Endothelial cell of umbilical vein (primary cell): ENCODE measurements around the gene PPFIBP2. TPM values are rescaled to one million over a fixed set of nuclear protein-coding genes. Genes with fewer than 3 reads are reported as not detected.

Source experiments
- BruUV-seq: library from RNA; stranded (reverse); fragments of 400-500 nt; replicated peaks from 2 replicates; lab custom pipeline; 2021; lab: Mats Ljungman, UMichigan
- CTCF ChIA-PET: fragments of 300-600, 350-600 bp; sonication (Branson Sonifier 250); formaldehyde crosslinking; loops from one replicate; lab custom pipeline; 2021; ENCODE audit warnings: antibody characterized with exemption, inconsistent platforms; lab: Charles Lee
- POLR2A ChIA-PET: fragments of 300-600, 350-600 bp; sonication (Branson Sonifier 250); formaldehyde crosslinking; loops from one replicate; lab custom pipeline; 2021; ENCODE audit warnings: antibody characterized with exemption, inconsistent platforms; lab: Charles Lee
- DNase-seq: peaks from one replicate; pipeline ENCODE4 v3.0.0-alpha.2; 2011; ENCODE audit warnings: low read depth, low spot score
- FAIRE-seq: peaks from 2 replicates; lab custom pipeline; 2011; peaks lifted over from hg19 to GRCh38; lab: Jason Lieb, UNC
- H2AFZ ChIP-seq: 2 replicates; pipeline ENCODE4 v1.6.0; 2012; ENCODE audit warnings: low read depth, low read length, control low read depth, inconsistent platforms
- H3K27ac ChIP-seq: 2 replicates; pipeline ENCODE4 v1.5.1; 2011; ENCODE audit warnings: low read depth, mild to moderate bottlenecking, control low read depth, low read length, moderate library complexity; ENCODE audit not compliant: insufficient read depth
- H3K27me3 ChIP-seq, 2 experiments: 2 replicates each; pipeline versions ENCODE4 v1.6.0 to v1.6.1; 2011; ENCODE audit warnings: low read length in 2 of 2, mixed read lengths in 1 of 2; ENCODE audit not compliant: control insufficient read depth in 2 of 2, insufficient read depth in 2 of 2
- H3K36me3 ChIP-seq, 2 experiments: 2 replicates in 1 of 2; 3 replicates in 1 of 2; pipeline ENCODE4 v1.5.1; 2011; ENCODE audit warnings: low read length in 2 of 2, mild to moderate bottlenecking in 1 of 2, moderate library complexity in 1 of 2; ENCODE audit not compliant: control insufficient read depth in 2 of 2, insufficient read depth in 2 of 2; ENCODE audit errors: extremely low read depth in 1 of 2
- H3K4me1 ChIP-seq: 3 replicates; pipeline ENCODE4 v1.5.1; 2011; ENCODE audit warnings: mild to moderate bottlenecking, low read length; ENCODE audit not compliant: control insufficient read depth, insufficient read depth; ENCODE audit errors: extremely low read depth
- H3K4me2 ChIP-seq: 2 replicates; pipeline ENCODE4 v1.6.1; 2011; ENCODE audit warnings: low read length, control low read depth, mixed read lengths; ENCODE audit not compliant: insufficient read depth
- H3K4me3 ChIP-seq, 3 experiments: fragments of 200-600 bp in 1 of 3; sonication (generic), shearing (Covaris generic) in 1 of 3; replicated peaks in 1 of 3; 2 replicates each; pipeline ENCODE4 v1.5.1; 2011 to 2016; ENCODE audit warnings: control low read depth in 3 of 3, low read length in 3 of 3, mild to moderate bottlenecking in 2 of 3, inconsistent platforms in 1 of 3, low read depth in 1 of 3, moderate library complexity in 1 of 3; ENCODE audit not compliant: insufficient read depth in 1 of 3
- H3K79me2 ChIP-seq: 2 replicates; pipeline ENCODE4 v1.6.0; 2012; ENCODE audit warnings: low read length, inconsistent platforms; ENCODE audit not compliant: control insufficient read depth, insufficient read depth
- H3K9ac ChIP-seq: replicated peaks from 2 replicates; pipeline ENCODE3; 2011; ENCODE audit warnings: low read length, control low read depth; ENCODE audit not compliant: insufficient read depth; ENCODE audit errors: extremely low read depth
- H3K9me1 ChIP-seq: replicated peaks from 3 replicates; pipeline ENCODE4 v1.6.0; 2011; ENCODE audit warnings: mild to moderate bottlenecking, low read length; ENCODE audit not compliant: control insufficient read depth, insufficient read depth; ENCODE audit errors: extremely low read depth
- H3K9me3 ChIP-seq: replicated peaks from 2 replicates; pipeline ENCODE4 v1.5.1; 2012; ENCODE audit warnings: low read length, inconsistent platforms; ENCODE audit not compliant: control insufficient read depth, insufficient read depth
- H4K20me1 ChIP-seq: replicated peaks from 2 replicates; pipeline ENCODE3; 2011; ENCODE audit warnings: mild to moderate bottlenecking, low read length; ENCODE audit not compliant: control insufficient read depth, insufficient read depth; ENCODE audit errors: extremely low read depth
- CTCF ChIP-seq, 2 donors: IDR thresholded peaks; 1 replicate in 1 of 2; 2 replicates in 1 of 2; pipeline ENCODE4 v1.5.1; 2011; ENCODE audit warnings: low read length in 2 of 2, mild to moderate bottlenecking in 2 of 2, moderate library complexity in 2 of 2, control low read depth in 1 of 2, inconsistent platforms in 1 of 2, low read depth in 1 of 2; ENCODE audit not compliant: insufficient read depth in 1 of 2; ENCODE audit errors: extremely low read depth in 1 of 2
- EZH2 ChIP-seq: IDR thresholded peaks from 2 replicates; pipeline ENCODE4 v1.6.1; 2012; ENCODE audit warnings: borderline replicate concordance, low read depth, mild to moderate bottlenecking, moderate library complexity, low read length, inconsistent platforms; ENCODE audit not compliant: severe bottlenecking
- FOS ChIP-seq: IDR thresholded peaks from 2 replicates; pipeline ENCODE4 v1.6.1; 2011; ENCODE audit warnings: mild to moderate bottlenecking, low read length, moderate library complexity, borderline replicate concordance; ENCODE audit not compliant: insufficient read depth
- GATA2 ChIP-seq: IDR thresholded peaks from 2 replicates; pipeline ENCODE4 v1.7.0; 2011; ENCODE audit warnings: low read depth, mild to moderate bottlenecking, moderate library complexity, mixed read lengths, low read length; ENCODE audit not compliant: insufficient read length, insufficient read depth
- JUN ChIP-seq: IDR thresholded peaks from 2 replicates; pipeline ENCODE4 v1.6.1; 2011; ENCODE audit warnings: borderline replicate concordance, low read depth; ENCODE audit not compliant: insufficient read length, insufficient read depth
- MAX ChIP-seq: IDR thresholded peaks from 2 replicates; pipeline ENCODE4 v1.6.1; 2011; ENCODE audit not compliant: insufficient read depth, insufficient read length
- MYC ChIP-seq: IDR thresholded peaks from one replicate; pipeline ENCODE4 v1.6.1; 2011; ENCODE audit warnings: mild to moderate bottlenecking, low read depth, low read length
- POLR2A ChIP-seq: IDR thresholded peaks from 2 replicates; pipeline ENCODE4 v1.6.1; 2012; ENCODE audit warnings: low read depth, mild to moderate bottlenecking, control low read depth, low read length
- POLR2AphosphoS5 ChIP-seq: IDR thresholded peaks from 2 replicates; pipeline ENCODE4 v1.6.1; 2012; ENCODE audit warnings: low read depth, mild to moderate bottlenecking, control low read depth, low read length, moderate library complexity; ENCODE audit not compliant: insufficient read depth
- dilution Hi-C: fragments of 300-500 bp; cut with MboI; formaldehyde crosslinking; loops from one replicate; pipeline ENCODE4 v1.15.0; 2019; ENCODE audit warnings: low sequenced_read_pairs; ENCODE audit not compliant: extremely low pct_ligation_motif_present
- intact Hi-C: fragments of 100-400 bp; cut with micrococcal nuclease; formaldehyde crosslinking; loops from one replicate; pipeline ENCODE4 v1.10.0; 2022
- polyA plus RNA-seq, 4 experiments: library from polyadenylated mRNA; depleted of rRNA in 3 of 4; stranded (reverse) in 3 of 4; unstranded in 1 of 4; fragments of >200 nt; gene quantifications; 2 replicates each; pipeline versions ENCODE4 v1.2.1 to v1.2.3, GENCODE V29; 2011 to 2012; ENCODE audit warnings: missing spikeins in 1 of 4
- total RNA-seq: library from RNA; stranded (reverse); gene quantifications from 2 replicates; pipeline ENCODE4 v1.2.3, GENCODE V29; 2021

The PPFIBP2 gene
- total and polyA plus RNA-seq, 2 donors (not counting 3 experiments of a cell fraction or from before 2014, with no cell fraction given), result 1.3 to 4.0 TPM

GRCh38 chr11:7675631-7676030 is 161.8 kb downstream of the PPFIBP2 start:
- H2AFZ ChIP-seq, result no peak overlapping the region
- no peak overlapping the region for H3K27ac ChIP-seq
- H3K27me3 ChIP-seq, result peaks cover 0 to 4% of the 10 kb centered on the region in 2 experiments
- H4K20me1 ChIP-seq, result no peaks in the 10 kb centered on the region
- H3K9ac ChIP-seq, result no peak overlapping the region
- no peak for FAIRE-seq
- no peak for TF ChIP-seq FOS
- no peak for TF ChIP-seq GATA2
- TF ChIP-seq POLR2AphosphoS5, result no peak
- TF ChIP-seq EZH2, result no peak
- no peak for TF ChIP-seq MYC
- TF ChIP-seq CTCF (IDR thresholded peaks at IDR 0.05; ENCODE audit: extremely low read depth in 1 of 2, insufficient read depth in 1 of 2, low read depth in 1 of 2, low read length in 2 of 2), result no peak
- no peak for TF ChIP-seq JUN
- no peak for TF ChIP-seq MAX
- TF ChIP-seq POLR2A, result no peak
- no peaks in the 10 kb centered on the region for H3K9me1 ChIP-seq
- no peak overlapping the region for H3K4me3 ChIP-seq
- no peaks in the 10 kb centered on the region for H3K79me2 ChIP-seq
- ChIA-PET CTCF (interaction anchor here (1.3 to 2.8 kb wide), 4 partner anchors 8 to 104 kb away, joined by 4 to 10 read pairs (median 6); no protein-coding TSS in a partner anchor), POLR2A (no interaction called here)
- no peaks in the 10 kb centered on the region for H3K9me3 ChIP-seq
- no TSS peak for BruUV-seq
- no peak for DNase-seq
- dilution Hi-C loops (no loop called here), intact Hi-C loops (no loop called here)
- H3K4me1 ChIP-seq, result peaks cover 4% of the 10 kb centered on the region
- no peaks in the 10 kb centered on the region for H3K36me3 ChIP-seq
- H3K4me2 ChIP-seq, result no peak overlapping the region
